Chondrocyte (in vitro differentiated cells): ENCODE results near the gene ELOVL2. TPM values are rescaled to one million over a fixed set of nuclear protein-coding genes. Genes with fewer than 3 reads are reported as not detected.

ENCODE experiments used
- DNase-seq: peaks from one replicate; pipeline ENCODE4 v3.0.0; 2021; ENCODE audit warnings: mixed read lengths, low spot score
- H3K27ac Mint-ChIP-seq: one replicate; pipeline ENCODE4 v1.8.0; 2021; ENCODE audit warnings: mild to moderate bottlenecking, moderate library complexity, mixed read lengths; ENCODE audit not compliant: unreplicated experiment
- H3K27me3 Mint-ChIP-seq: 2 replicates; pipeline ENCODE4 v1.8.0; 2021; ENCODE audit warnings: low read depth, mixed read lengths
- H3K36me3 Mint-ChIP-seq: 2 replicates; pipeline ENCODE4 v1.8.0; 2021; ENCODE audit warnings: low read depth, mixed read lengths
- H3K4me1 Mint-ChIP-seq: 2 replicates; pipeline ENCODE4 v1.8.0; 2021; ENCODE audit warnings: low read depth, mild to moderate bottlenecking, mixed read lengths
- H3K4me3 Mint-ChIP-seq: one replicate; pipeline ENCODE4 v1.8.0; 2021; ENCODE audit warnings: mild to moderate bottlenecking, moderate library complexity, mixed read lengths; ENCODE audit not compliant: unreplicated experiment
- H3K9me3 Mint-ChIP-seq: 2 replicates; pipeline ENCODE4 v1.8.0; 2021; ENCODE audit warnings: low read depth, mixed read lengths
- CTCF ChIP-seq: fragments of 200-600 bp; sonication (generic); IDR thresholded peaks from 2 replicates; pipeline ENCODE4 v1.5.0; 2021; ENCODE audit warnings: antibody characterized with exemption, mild to moderate bottlenecking, moderate library complexity
- total RNA-seq: library from RNA; stranded (reverse); gene quantifications from 3 replicates; pipeline ENCODE4 v1.2.1, GENCODE V29; 2021

ELOVL2 gene
- total RNA-seq, 1 donor from 2014 or later = 18.2 TPM

- no peak for TF ChIP-seq CTCF
- H3K27me3 Mint-ChIP-seq = no peaks in the 10 kb centered on the region
- no peak overlapping the region for H3K4me3 Mint-ChIP-seq
- no peak for DNase-seq
- H3K9me3 Mint-ChIP-seq = peaks cover 9% of the 10 kb centered on the region
- peaks cover 20% of the 10 kb centered on the region for H3K36me3 Mint-ChIP-seq
- H3K27ac Mint-ChIP-seq = peak overlapping the region; percentile 83
- peaks cover 47% of the 10 kb centered on the region for H3K4me1 Mint-ChIP-seq
These were observed 81.4 kb downstream of the ELOVL2 start for GRCh38 chr6:10962673-10963072.

GRCh38 chr6:10961837-10962236 is 82.3 kb downstream of the ELOVL2 start:
- Mint-ChIP-seq H3K4me1 (peaks cover 47% of the 10 kb centered on the region), H3K27ac (peak overlapping the region; percentile 83), H3K4me3 (no peak overlapping the region), H3K27me3 (no peaks in the 10 kb centered on the region), H3K36me3 (peaks cover 18% of the 10 kb centered on the region), H3K9me3 (peaks cover 8% of the 10 kb centered on the region)
- TF ChIP-seq CTCF = peak; percentile 27
- no peak for DNase-seq

GRCh38 chr6:10960171-10960570 is 83.9 kb downstream of the ELOVL2 start:
- Mint-ChIP-seq H3K4me3 (no peak overlapping the region), H3K4me1 (peaks cover 45% of the 10 kb centered on the region), H3K27me3 (no peaks in the 10 kb centered on the region), H3K36me3 (peaks cover 12% of the 10 kb centered on the region), H3K9me3 (peaks cover 2% of the 10 kb centered on the region), H3K27ac (no peak overlapping the region)
- no peak for TF ChIP-seq CTCF
- no peak for DNase-seq

GRCh38 chr6:10957414-10957886 is 86.7 kb downstream of the ELOVL2 start:
- no peak for DNase-seq
- Mint-ChIP-seq H3K27ac (no peak overlapping the region), H3K4me3 (no peak overlapping the region), H3K9me3 (no peaks in the 10 kb centered on the region), H3K36me3 (peaks cover 8% of the 10 kb centered on the region), H3K27me3 (no peaks in the 10 kb centered on the region), H3K4me1 (peaks cover 33% of the 10 kb centered on the region)
- no peak for TF ChIP-seq CTCF

GRCh38 chr6:10956776-10957175 is 87.3 kb downstream of the ELOVL2 start:
- Mint-ChIP-seq H3K4me3 (no peak overlapping the region), H3K27me3 (no peaks in the 10 kb centered on the region), H3K9me3 (no peaks in the 10 kb centered on the region), H3K36me3 (peaks cover 8% of the 10 kb centered on the region), H3K27ac (no peak overlapping the region), H3K4me1 (peaks cover 33% of the 10 kb centered on the region)
- DNase-seq = no peak
- no peak for TF ChIP-seq CTCF
